ENCODE data around the gene CREB3.

The CREB3 gene

GRCh38 chr9:35750256-35750531 lies 17.7 kb downstream of the CREB3 start:
- H3K4me2 ChIP-seq (ENCODE audit: insufficient read depth, low read length), result peak overlapping the region; percentile 98
- H3K79me2 ChIP-seq (ENCODE audit: insufficient read depth, low read length), result peaks cover 21% of the 10 kb centered on the region
- TF ChIP-seq CTCF (IDR thresholded peaks at IDR 0.05; ENCODE audit: borderline replicate concordance, extremely low read depth, low read length, poor library complexity, severe bottlenecking) (no peak), EZH2 (IDR thresholded peaks at IDR 0.05; ENCODE audit: borderline replicate concordance, low read depth, low read length, severe bottlenecking) (no peak)
- no peak for ATAC-seq (ENCODE audit: insufficient read depth, low read depth)
- H3K27me3 ChIP-seq (ENCODE audit: insufficient read depth, low read length, poor library complexity), result no peaks in the 10 kb centered on the region
- no peak overlapping the region for H2AFZ ChIP-seq (ENCODE audit: low read depth, low read length)
- H3K4me3 ChIP-seq (ENCODE audit: low read depth in 1 of 2, low read length in 2 of 2), result peak overlapping the region in 1 of 2 experiments; percentile 78; a peak in 1 of 4 replicates
- H3K27ac ChIP-seq (ENCODE audit: low read length), result no peak overlapping the region
- H3K9me3 ChIP-seq (ENCODE audit: insufficient read depth, low read length, severe bottlenecking), result no peaks in the 10 kb centered on the region
- H3K36me3 ChIP-seq (ENCODE audit: insufficient read depth, low read length), result peaks cover 16% of the 10 kb centered on the region
- H3K9ac ChIP-seq (ENCODE audit: low read depth, low read length), result peak overlapping the region; percentile 70; the same call in 1 of the 2 replicates
- H3K4me1 ChIP-seq (ENCODE audit: insufficient read depth, low read length), result peaks cover 52% of the 10 kb centered on the region
- DNase-seq, result no peak
- H4K20me1 ChIP-seq (ENCODE audit: insufficient read depth, low read length), result no peaks in the 10 kb centered on the region

- Histone ChIP-seq H3K4me3 (ENCODE audit: low read depth in 1 of 2, low read length in 2 of 2) (no peak overlapping the region), H3K9ac (ENCODE audit: low read depth, low read length) (no peak overlapping the region), H3K9me3 (ENCODE audit: insufficient read depth, low read length, severe bottlenecking) (no peaks in the 10 kb centered on the region), H3K4me1 (ENCODE audit: insufficient read depth, low read length) (peaks cover 50% of the 10 kb centered on the region), H3K36me3 (ENCODE audit: insufficient read depth, low read length) (peaks cover 11% of the 10 kb centered on the region), H3K79me2 (ENCODE audit: insufficient read depth, low read length) (peaks cover 20% of the 10 kb centered on the region), H3K27ac (ENCODE audit: low read length) (no peak overlapping the region), H3K27me3 (ENCODE audit: insufficient read depth, low read length, poor library complexity) (no peaks in the 10 kb centered on the region), H2AFZ (ENCODE audit: low read depth, low read length) (no peak overlapping the region), H3K4me2 (ENCODE audit: insufficient read depth, low read length) (no peak overlapping the region), H4K20me1 (ENCODE audit: insufficient read depth, low read length) (no peaks in the 10 kb centered on the region)
- no peak for TF ChIP-seq EZH2 (IDR thresholded peaks at IDR 0.05; ENCODE audit: borderline replicate concordance, low read depth, low read length, severe bottlenecking)
- TF ChIP-seq CTCF (IDR thresholded peaks at IDR 0.05; ENCODE audit: borderline replicate concordance, extremely low read depth, low read length, poor library complexity, severe bottlenecking), result no peak
- ATAC-seq (ENCODE audit: insufficient read depth, low read depth) (no peak), DNase-seq (no peak)
Measured at GRCh38 chr9:35753466-35753865, 21.0 kb downstream of the CREB3 start.

GRCh38 chr9:35754264-35754663 lies 21.8 kb downstream of the CREB3 start, which contains the start of gene MSMP:
TSS of gene MSMP (minus strand) at chr9:35754276. CDS start at chr9:35754129, 147 bp downstream.
- Histone ChIP-seq H3K4me1 (ENCODE audit: insufficient read depth, low read length) (peaks cover 49% of the 10 kb centered on the region), H3K9ac (ENCODE audit: low read depth, low read length) (no peak within 1 kb of the TSS), H4K20me1 (ENCODE audit: insufficient read depth, low read length) (no peaks in the 10 kb centered on the region), H3K4me2 (ENCODE audit: insufficient read depth, low read length) (peak within 1 kb of the TSS; percentile 94; the same call in 1 of the 2 replicates), H2AFZ (ENCODE audit: low read depth, low read length) (no peak within 1 kb of the TSS), H3K27me3 (ENCODE audit: insufficient read depth, low read length, poor library complexity) (no peaks in the 10 kb centered on the region), H3K79me2 (ENCODE audit: insufficient read depth, low read length) (peaks cover 27% of the 10 kb centered on the region), H3K36me3 (ENCODE audit: insufficient read depth, low read length) (peaks cover 11% of the 10 kb centered on the region), H3K9me3 (ENCODE audit: insufficient read depth, low read length, severe bottlenecking) (no peaks in the 10 kb centered on the region), H3K27ac (ENCODE audit: low read length) (no peak within 1 kb of the TSS), H3K4me3 (ENCODE audit: low read depth in 1 of 2, low read length in 2 of 2) (no peak within 1 kb of the TSS)
- TF ChIP-seq CTCF (IDR thresholded peaks at IDR 0.05; ENCODE audit: borderline replicate concordance, extremely low read depth, low read length, poor library complexity, severe bottlenecking) (no peak), EZH2 (IDR thresholded peaks at IDR 0.05; ENCODE audit: borderline replicate concordance, low read depth, low read length, severe bottlenecking) (no peak)
- no peak for ATAC-seq (ENCODE audit: insufficient read depth, low read depth)
- no peak for DNase-seq

- peaks cover 33% of the 10 kb centered on the region for H3K79me2 ChIP-seq (ENCODE audit: insufficient read depth, low read length)
- no peak overlapping the region for H3K4me3 ChIP-seq (ENCODE audit: low read depth in 1 of 2, low read length in 2 of 2)
- no peak overlapping the region for H2AFZ ChIP-seq (ENCODE audit: low read depth, low read length)
- H4K20me1 ChIP-seq (ENCODE audit: insufficient read depth, low read length), result no peaks in the 10 kb centered on the region
- H3K4me2 ChIP-seq (ENCODE audit: insufficient read depth, low read length), result peak overlapping the region; percentile 94
- H3K9ac ChIP-seq (ENCODE audit: low read depth, low read length), result peak overlapping the region; percentile 83; the same call in 1 of the 2 replicates
- peak overlapping the region; percentile 76; the same call in 1 of the 2 replicates for H3K27ac ChIP-seq (ENCODE audit: low read length)
- ATAC-seq (ENCODE audit: insufficient read depth, low read depth) (no peak), DNase-seq (no peak)
- peaks cover 41% of the 10 kb centered on the region for H3K4me1 ChIP-seq (ENCODE audit: insufficient read depth, low read length)
- no peaks in the 10 kb centered on the region for H3K9me3 ChIP-seq (ENCODE audit: insufficient read depth, low read length, severe bottlenecking)
- peaks cover 11% of the 10 kb centered on the region for H3K36me3 ChIP-seq (ENCODE audit: insufficient read depth, low read length)
- no peak for TF ChIP-seq CTCF (IDR thresholded peaks at IDR 0.05; ENCODE audit: borderline replicate concordance, extremely low read depth, low read length, poor library complexity, severe bottlenecking)
- TF ChIP-seq EZH2 (IDR thresholded peaks at IDR 0.05; ENCODE audit: borderline replicate concordance, low read depth, low read length, severe bottlenecking), result no peak
- H3K27me3 ChIP-seq (ENCODE audit: insufficient read depth, low read length, poor library complexity), result no peaks in the 10 kb centered on the region
Measured at GRCh38 chr9:35755071-35755470, 22.6 kb downstream of the CREB3 start.

Data from DND-41 (cell line).